Vagina (tissue), 2 donors: ENCODE measurements around the gene PIP5K1C. TPM values are rescaled to one million over a fixed set of nuclear protein-coding genes. Genes with fewer than 3 reads are reported as not detected.

Experiments used
- DNase-seq, 2 donors: peaks; one replicate each; pipeline ENCODE4 v3.0.0-alpha.2; 2017; ENCODE audit errors: extremely low spot score in 2 of 2
- H3K27ac ChIP-seq: fragments of 200-600 bp; sonication (generic); one replicate; pipeline ENCODE4 v1.5.1; 2019
- H3K27me3 ChIP-seq: fragments of 200-600 bp; sonication (generic); one replicate; pipeline ENCODE4 v1.5.1; 2019
- H3K36me3 ChIP-seq, 2 donors: fragments of 200-600 bp; sonication (generic); one replicate each; pipeline ENCODE4 v1.5.1; 2017 to 2019
- H3K4me1 ChIP-seq: fragments of 200-600 bp; sonication (generic); one replicate; pipeline ENCODE4 v1.5.1; 2019
- H3K4me3 ChIP-seq, 2 donors: fragments of 200-600 bp; sonication (generic); 1 replicate in 1 of 2; 2 replicates in 1 of 2; pipeline ENCODE4 v1.5.1; 2016 to 2019
- H3K9me3 ChIP-seq: fragments of 200-600 bp; sonication (generic); one replicate; pipeline ENCODE4 v1.5.1; 2019
- CTCF ChIP-seq, 3 experiments: fragments of 450-650 bp in 2 of 3; fragments of 200-600 bp in 1 of 3; sonication (generic) in 1 of 3; IDR thresholded peaks; one replicate each; pipeline ENCODE4 v1.5.1; 2017 to 2019; ENCODE audit warnings: antibody characterized with exemption in 3 of 3, mild to moderate bottlenecking in 2 of 3, moderate library complexity in 2 of 3
- POLR2A ChIP-seq, 2 donors: fragments of 450-650 bp; IDR thresholded peaks; one replicate each; pipeline ENCODE4 v1.6.1; 2017; ENCODE audit warnings: antibody characterized with exemption in 2 of 2, mild to moderate bottlenecking in 2 of 2, moderate library complexity in 2 of 2
- POLR2AphosphoS5 ChIP-seq, 2 donors: sonication (generic); formaldehyde crosslinking; IDR thresholded peaks; one replicate each; pipeline ENCODE4 v1.9.0; 2017; ENCODE audit warnings: antibody characterized with exemption in 2 of 2, mild to moderate bottlenecking in 2 of 2, low read depth in 1 of 2; ENCODE audit not compliant: insufficient read depth in 1 of 2
- intact Hi-C: fragments of 100-400 bp; cut with DNase I; formaldehyde crosslinking; loops from one replicate; pipeline ENCODE4 v1.15.1; 2023
- total RNA-seq: library from RNA; depleted of rRNA; stranded (reverse); fragments of >200 nt; gene quantifications from one replicate; pipeline ENCODE4 v1.2.3, GENCODE V29; 2016

PIP5K1C gene
- total RNA-seq, 1 donor from 2014 or later: 24.1 TPM

- Histone ChIP-seq H3K4me1 (peaks cover 12% of the 10 kb centered on the region), H3K27me3 (peaks cover 6% of the 10 kb centered on the region), H3K36me3 (no peaks in the 10 kb centered on the region), H3K4me3 (no peak overlapping the region), H3K9me3 (no peaks in the 10 kb centered on the region), H3K27ac (no peak overlapping the region)
- no peak for DNase-seq
- intact Hi-C loops: no loop called here
- TF ChIP-seq CTCF (IDR thresholded peaks at IDR 0.05) (no peak), POLR2A (IDR thresholded peaks at IDR 0.05) (no peak)
Observed at GRCh38 chr19:3725640-3726310, 25.5 kb upstream of the PIP5K1C start.

- peaks cover 6% of the 10 kb centered on the region for H3K27me3 ChIP-seq
Observed at GRCh38 chr19:3725121-3725520, 24.9 kb upstream of the PIP5K1C start.

GRCh38 chr19:3723883-3724282 is 23.6 kb upstream of the PIP5K1C start:
- TF ChIP-seq POLR2AphosphoS5 (IDR thresholded peaks at IDR 0.05; ENCODE audit: insufficient read depth in 1 of 2, low read depth in 1 of 2): no peak
- TF ChIP-seq CTCF (IDR thresholded peaks at IDR 0.05): no peak
- no peak for TF ChIP-seq POLR2A (IDR thresholded peaks at IDR 0.05)
- Histone ChIP-seq H3K27me3 (peaks cover 6% of the 10 kb centered on the region), H3K27ac (no peak overlapping the region), H3K9me3 (no peaks in the 10 kb centered on the region), H3K4me3 (no peak overlapping the region), H3K4me1 (peaks cover 12% of the 10 kb centered on the region), H3K36me3 (no peaks in the 10 kb centered on the region)
- DNase-seq: no peak
- intact Hi-C loops: no loop called here

More at GRCh38 chr19:3725121-3725520, 24.9 kb upstream of the PIP5K1C start:
- no peak for DNase-seq
- H3K27ac ChIP-seq: no peak overlapping the region
- intact Hi-C loops: no loop called here
- TF ChIP-seq POLR2A (IDR thresholded peaks at IDR 0.05) (no peak), POLR2AphosphoS5 (IDR thresholded peaks at IDR 0.05; ENCODE audit: insufficient read depth in 1 of 2, low read depth in 1 of 2) (no peak), CTCF (IDR thresholded peaks at IDR 0.05) (no peak)
- H3K4me3 ChIP-seq: no peak overlapping the region
- no peaks in the 10 kb centered on the region for H3K36me3 ChIP-seq
- H3K4me1 ChIP-seq: peaks cover 12% of the 10 kb centered on the region
- H3K9me3 ChIP-seq: no peaks in the 10 kb centered on the region

- no peak for DNase-seq
- no peak overlapping the region for H3K27ac ChIP-seq
- H3K9me3 ChIP-seq: no peaks in the 10 kb centered on the region
- peaks cover 6% of the 10 kb centered on the region for H3K27me3 ChIP-seq
- TF ChIP-seq CTCF (IDR thresholded peaks at IDR 0.05) (no peak), POLR2AphosphoS5 (IDR thresholded peaks at IDR 0.05; ENCODE audit: insufficient read depth in 1 of 2, low read depth in 1 of 2) (no peak), POLR2A (IDR thresholded peaks at IDR 0.05) (no peak)
- intact Hi-C loops: no loop called here
- H3K36me3 ChIP-seq: no peaks in the 10 kb centered on the region
- no peak overlapping the region for H3K4me3 ChIP-seq
- H3K4me1 ChIP-seq: peaks cover 12% of the 10 kb centered on the region
Observed at GRCh38 chr19:3723110-3723488, 22.8 kb upstream of the PIP5K1C start.

GRCh38 chr19:3722443-3723109 is 22.3 kb upstream of the PIP5K1C start:
- intact Hi-C loops: no loop called here
- no peaks in the 10 kb centered on the region for H3K36me3 ChIP-seq
- peaks cover 6% of the 10 kb centered on the region for H3K27me3 ChIP-seq
- no peaks in the 10 kb centered on the region for H3K9me3 ChIP-seq
- peak overlapping the region; percentile 22 to 26 for H3K4me3 ChIP-seq
- DNase-seq: no peak
- H3K27ac ChIP-seq: no peak overlapping the region
- H3K4me1 ChIP-seq: peaks cover 12% of the 10 kb centered on the region
- TF ChIP-seq CTCF (IDR thresholded peaks at IDR 0.05) (no peak), POLR2AphosphoS5 (IDR thresholded peaks at IDR 0.05; ENCODE audit: insufficient read depth in 1 of 2, low read depth in 1 of 2) (no peak), POLR2A (IDR thresholded peaks at IDR 0.05) (no peak)
